ENCODE data around the gene RNF5.
"Not testable (repeated sequence)": the region's sequence is repeated elsewhere in the genome, so short reads cannot be mapped to it uniquely, and the experiment has no call there.

RNF5 gene, protein sequence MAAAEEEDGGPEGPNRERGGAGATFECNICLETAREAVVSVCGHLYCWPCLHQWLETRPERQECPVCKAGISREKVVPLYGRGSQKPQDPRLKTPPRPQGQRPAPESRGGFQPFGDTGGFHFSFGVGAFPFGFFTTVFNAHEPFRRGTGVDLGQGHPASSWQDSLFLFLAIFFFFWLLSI

DNA sequence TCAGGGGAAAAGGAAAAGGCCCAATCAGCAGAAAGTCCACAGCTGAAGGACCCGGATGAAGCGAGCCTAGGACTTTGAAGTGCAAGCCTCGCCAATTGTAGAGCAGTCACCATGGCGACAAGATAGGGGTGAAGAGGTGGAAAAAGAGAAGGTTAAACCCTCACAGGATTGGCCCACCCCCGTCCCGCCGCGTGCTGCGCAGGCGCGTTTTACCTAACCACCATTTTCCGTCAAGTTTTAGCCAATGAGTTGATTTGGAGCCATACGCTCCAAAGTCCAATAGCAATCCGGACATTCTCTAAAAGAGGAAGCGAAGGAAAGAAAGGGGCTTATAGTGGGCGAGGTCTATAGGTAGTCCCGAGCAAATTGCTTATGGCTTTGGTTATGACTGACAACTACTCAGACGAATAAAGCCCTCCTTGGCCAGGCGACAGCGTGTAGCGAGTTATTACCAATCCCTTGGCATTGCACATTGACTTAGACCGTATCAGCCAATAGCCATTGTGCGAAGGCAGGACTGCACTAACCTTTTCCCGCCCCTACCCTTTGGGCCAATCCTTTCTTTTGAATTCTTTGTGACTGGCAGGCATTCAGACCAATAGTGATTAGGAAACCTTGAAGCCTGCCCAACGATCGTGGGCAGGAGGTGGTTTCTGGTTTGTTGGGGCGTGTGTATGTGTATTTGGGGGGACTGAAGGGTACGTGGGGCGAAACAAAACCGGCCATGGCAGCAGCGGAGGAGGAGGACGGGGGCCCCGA is at the start of gene RNF5:
Gene RNF5, plus strand, starts transcription at position 618 of the 759 bp plus-strand sequence. Its CDS starts 107 bp downstream, at position 725.
- in situ Hi-C loops (cut with HindIII; ENCODE audit: low sequenced_read_pairs), result no loop called here

DNA sequence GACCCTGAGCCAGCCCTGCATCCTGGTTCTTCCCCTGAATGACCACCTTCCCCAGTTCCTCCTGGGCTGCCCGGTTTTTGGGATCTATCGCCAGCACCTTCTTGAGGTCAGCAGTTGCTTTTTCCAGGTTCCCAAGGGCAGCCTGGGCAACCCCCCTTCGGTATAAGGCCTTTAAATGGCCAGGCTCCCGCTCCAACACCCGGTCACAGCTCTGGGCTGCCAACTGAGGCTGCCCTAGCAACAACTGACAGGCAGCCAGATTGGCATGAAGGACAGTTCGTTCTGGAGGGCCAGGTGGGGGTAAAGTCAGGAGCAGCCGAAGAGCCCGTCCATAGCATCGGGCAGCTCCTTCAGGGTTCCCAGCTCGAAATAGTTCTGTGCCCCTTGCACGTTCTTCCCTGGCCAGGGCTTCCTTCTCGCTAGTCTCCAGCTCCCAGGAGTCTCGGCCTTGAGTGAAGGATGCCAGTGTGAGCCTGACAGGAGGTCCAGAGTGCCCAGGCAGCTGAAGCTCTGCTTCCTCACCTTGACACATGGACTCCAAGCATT is 49.4 kb upstream of the RNF5 start:
- in situ Hi-C loops (cut with HindIII; ENCODE audit: low sequenced_read_pairs), result no loop called here

DNA sequence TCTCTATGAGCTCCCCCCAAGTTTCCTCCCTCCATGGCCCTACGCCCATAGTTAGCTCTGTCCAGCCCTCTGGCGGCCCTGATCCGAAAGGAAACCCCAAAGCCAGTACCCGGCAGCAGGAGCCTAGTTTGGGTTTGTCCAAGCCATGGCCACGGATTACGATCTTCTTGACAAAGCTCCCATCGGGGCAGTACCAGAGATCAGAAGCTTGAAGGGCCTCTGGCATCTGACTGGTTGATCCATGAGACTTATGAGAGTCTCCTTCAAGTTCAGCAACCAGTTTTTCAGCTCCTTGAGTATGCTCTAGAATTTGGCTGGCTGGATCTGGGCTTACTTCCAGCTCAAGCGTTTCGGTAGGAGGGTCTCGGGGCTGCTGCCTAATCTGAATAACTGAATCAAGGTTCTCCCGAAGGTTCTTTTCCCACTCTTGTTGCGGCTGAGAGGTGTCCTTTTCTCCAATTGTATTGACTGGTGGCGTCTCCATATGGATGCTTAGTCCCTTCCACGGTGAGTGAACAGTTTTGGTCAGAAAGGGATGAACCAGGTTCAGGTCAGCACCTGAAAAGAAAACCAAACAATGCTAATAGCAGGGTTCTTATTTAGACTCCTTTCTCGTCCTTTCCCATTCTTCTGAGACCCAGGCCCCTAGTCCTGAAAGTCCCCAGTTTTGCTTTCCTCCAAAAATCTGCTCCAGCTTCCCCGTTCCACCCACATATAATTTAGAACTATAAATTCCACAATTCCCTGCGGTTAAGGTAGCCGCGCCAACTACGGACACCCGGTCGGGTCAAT is 48.7 kb upstream of the RNF5 start:
- in situ Hi-C loops (cut with HindIII; ENCODE audit: low sequenced_read_pairs), result no loop called here

DNA sequence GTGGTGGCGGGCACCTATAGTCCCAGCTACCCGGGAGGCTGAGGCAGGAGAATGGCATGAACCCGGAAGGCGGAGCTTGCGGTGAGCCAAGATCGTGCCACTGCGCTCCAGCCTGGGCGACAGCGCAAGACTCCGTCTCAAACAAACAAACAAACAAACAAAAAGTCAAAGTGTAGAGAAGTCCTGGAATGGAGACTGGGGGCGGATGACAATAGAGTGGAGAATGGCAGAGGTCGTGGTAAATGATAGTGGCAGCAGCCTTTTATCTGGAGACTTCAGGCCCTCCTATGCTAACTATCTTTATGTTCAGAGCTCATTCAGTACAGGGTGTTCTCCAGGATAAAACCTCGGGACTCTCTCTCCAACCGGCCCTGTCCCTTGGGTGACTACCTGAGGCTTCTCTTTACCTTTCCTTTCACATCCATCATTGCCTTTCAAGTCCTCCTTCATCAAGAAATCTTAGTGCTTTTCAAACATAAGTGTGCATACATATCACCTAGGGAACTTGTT is 46.7 kb upstream of the RNF5 start:
- in situ Hi-C loops (cut with HindIII; ENCODE audit: low sequenced_read_pairs), result no loop called here

DNA sequence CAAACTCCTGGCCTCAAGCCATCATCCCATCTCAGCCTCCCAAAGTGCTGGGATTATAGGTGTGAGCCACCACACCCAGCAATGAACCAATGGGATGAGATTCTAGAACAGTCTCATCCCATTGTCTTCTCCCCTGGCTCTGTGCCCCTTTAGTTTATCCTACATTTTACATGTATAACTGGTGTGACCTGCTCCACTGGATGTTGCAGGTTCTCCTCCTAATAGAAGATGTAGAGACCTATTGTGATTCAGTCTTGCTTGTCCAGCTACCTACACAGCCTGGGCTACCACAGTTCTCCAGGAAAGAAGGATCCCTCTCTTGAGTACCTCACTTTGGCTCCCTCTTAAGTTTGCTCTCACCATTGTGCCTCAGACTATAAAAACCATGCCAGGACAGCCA is 46.1 kb upstream of the RNF5 start:
- in situ Hi-C loops (cut with HindIII; ENCODE audit: low sequenced_read_pairs), result no loop called here

DNA sequence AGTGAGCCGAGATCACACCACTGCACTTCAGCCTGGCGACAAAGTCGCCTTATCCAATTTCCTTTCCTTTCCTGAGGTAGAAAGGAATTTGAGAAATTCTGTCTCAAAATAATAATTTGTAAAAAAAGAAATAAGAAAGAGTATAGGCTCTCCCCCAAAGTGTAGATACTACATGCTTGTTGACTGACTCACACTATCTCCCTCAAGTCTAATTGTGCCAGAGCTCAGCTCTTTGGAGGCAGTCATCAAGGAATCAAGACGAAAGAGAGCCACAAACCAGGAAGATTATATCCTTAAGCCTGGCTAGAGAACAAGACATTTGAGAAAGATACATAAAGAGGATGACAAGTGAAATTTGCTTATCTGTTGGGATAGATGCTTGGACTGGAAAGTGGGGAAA is 44.4 kb upstream of the RNF5 start:
- in situ Hi-C loops (cut with HindIII; ENCODE audit: low sequenced_read_pairs), result no loop called here

DNA sequence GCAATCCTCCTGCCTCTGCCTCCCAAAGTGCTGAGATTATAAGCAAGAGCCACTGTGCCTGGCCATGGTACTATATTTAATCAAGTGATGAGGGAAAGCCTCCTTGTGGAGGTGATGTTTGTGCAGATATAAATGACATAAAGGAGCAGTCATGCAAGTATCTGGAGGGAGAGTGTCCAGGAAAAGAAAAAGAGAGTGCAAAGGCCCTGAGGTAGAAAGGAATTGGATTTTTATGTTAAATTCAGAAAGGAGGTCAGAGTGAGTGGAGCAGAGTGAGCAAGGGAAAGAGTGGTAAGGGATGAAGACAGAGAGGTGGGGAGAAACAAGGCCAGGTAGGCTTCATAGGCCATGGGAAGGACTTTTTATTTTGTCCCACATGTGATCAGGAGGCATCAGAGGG is 40.8 kb upstream of the RNF5 start:
- in situ Hi-C loops (cut with HindIII; ENCODE audit: low sequenced_read_pairs), result no loop called here

DNA sequence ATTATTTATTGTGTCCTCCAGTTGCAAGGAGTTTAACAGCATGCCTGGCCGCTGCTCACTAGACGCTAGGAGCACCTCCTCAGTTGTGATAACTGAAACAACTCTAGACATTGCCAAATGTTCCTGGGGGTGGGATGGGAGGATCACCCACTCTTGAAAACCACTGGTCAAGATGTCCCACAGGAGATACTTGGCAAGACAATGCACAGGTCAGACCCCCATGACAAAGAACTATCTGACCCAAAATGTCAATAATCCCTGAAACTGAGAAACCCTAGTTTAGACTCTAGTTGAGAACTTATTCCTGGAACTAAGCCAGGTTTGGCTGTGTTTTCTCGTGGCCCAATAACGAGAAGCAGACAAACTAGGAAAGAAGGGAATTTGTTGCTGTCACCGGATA is 38.6 kb upstream of the RNF5 start:
- in situ Hi-C loops (cut with HindIII; ENCODE audit: low sequenced_read_pairs), result no loop called here

DNA sequence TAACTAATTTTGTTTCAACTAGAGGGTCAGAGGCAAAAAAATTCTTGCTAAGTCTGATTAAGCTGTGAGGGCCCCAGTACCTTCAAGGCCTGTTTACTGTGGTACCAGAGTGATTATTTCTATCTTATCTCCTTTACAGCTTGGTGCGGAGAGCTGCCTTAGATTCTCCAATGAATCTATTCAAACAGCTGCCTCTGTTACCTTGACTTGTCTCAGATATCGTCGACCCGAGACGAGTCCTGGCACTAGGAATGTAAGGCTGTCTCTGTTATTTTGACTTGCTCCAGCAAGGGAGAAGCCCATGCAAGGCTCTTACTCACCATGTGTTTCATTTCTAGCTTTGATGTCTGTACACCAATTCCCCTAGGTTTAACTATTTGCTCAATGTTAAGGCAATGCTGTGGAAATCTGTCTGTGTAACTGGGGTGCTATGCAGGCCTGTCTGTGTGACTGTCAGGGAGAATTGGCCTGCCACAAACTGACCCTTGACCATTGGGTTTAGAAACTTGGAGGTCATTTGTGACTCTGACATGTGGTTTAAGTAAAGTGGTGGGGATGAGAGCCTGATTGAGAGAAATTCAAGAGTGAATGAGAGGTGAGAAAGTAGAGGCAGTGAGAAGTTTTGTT is 37.7 kb upstream of the RNF5 start:
- in situ Hi-C loops (cut with HindIII; ENCODE audit: low sequenced_read_pairs), result no loop called here

DNA sequence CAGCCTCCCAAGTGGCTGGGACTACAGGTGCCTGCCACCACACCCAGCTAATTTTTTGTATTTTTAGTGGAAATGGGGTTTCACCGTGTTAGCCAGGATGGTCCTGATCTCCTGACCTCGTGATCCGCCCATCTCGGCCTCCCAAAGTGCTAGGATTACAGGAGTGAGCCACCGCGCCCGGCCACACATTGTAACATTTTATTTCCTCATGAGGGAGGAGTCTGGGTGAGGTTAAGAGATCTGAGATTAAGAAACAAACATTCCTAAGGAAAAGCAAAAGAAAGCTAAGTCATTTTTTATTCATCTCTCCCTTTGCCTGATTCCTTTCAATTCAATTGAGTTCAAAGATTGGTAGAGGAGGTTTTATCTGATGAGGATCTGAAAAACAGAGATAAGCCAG is 34.0 kb upstream of the RNF5 start:
- in situ Hi-C loops (cut with HindIII; ENCODE audit: low sequenced_read_pairs), result not testable (repeated sequence)

DNA sequence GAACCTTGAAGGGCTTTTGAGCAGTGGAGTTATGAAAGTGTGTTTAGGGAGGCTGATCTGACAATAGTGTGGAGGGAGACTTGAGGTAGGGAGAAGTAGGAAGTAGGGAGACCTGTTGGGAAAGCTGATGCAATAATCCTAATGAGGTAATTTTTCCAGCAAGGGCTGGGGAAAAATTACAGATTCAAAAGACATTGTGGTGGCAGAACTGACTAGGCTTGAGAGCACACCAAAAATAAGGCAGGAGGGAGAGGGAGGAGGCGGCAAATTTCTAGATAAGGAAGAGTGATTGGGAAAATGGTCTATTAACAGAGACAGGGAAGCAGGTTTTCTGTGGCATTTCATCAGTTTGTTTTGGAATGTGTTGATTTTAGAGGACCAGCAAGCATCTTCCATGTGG is 31.9 kb upstream of the RNF5 start:
- in situ Hi-C loops (cut with HindIII; ENCODE audit: low sequenced_read_pairs), result no loop called here

DNA sequence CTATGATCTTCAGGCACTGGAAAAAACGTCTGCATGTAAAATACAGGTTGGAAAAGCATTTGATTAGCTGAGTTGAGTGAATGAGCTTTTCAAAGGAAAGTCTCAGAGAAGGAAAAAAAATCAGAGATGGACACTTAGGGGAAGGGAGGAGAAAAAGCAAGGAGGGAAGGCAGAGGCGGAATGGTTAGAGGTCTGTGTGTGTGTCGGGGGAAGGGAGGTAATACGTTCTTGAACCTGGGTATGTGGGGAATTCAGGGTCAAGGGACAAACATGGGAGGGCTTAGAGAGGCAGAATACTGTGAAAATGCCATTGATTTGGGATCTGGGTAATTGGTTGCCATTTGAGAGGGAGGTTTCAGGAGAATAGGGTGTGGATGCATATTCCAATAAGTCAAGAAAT is 31.5 kb upstream of the RNF5 start:
- in situ Hi-C loops (cut with HindIII; ENCODE audit: low sequenced_read_pairs), result no loop called here

DNA sequence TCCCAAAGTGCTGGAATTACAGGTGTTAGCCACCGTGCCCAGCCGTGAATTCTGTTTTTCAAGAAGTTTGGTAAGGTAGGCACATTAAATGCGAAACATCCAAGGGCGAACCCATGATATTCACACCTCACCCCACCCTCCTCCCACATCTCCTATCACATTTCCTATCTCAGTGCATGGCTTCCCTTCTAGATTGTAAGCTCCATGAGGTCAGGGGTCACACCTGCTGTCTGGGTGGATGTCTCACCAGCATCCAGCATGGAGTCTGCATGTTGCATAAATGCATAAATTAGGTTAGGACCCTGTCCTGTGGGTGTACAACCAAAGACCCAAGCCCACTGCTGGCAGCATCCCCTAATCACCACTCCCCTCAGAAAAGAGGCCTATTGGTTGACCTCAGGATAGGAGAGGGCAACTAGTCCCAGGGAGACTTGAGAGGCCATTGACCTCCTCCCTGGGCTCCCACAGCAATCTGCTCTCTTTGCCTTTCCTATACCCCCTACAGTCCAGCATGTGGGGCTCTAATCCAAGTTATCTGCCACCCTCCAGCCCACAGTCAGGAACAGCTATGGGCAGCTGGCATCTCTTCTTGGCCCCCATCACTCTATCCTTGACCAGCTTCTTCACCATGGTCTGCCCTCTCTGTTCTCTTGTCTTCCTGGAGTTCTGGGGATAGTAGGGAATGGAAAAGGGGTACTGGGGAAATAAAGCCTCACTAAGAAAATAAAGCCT is 30.6 kb upstream of the RNF5 start:
- in situ Hi-C loops (cut with HindIII; ENCODE audit: low sequenced_read_pairs), result no loop called here

DNA sequence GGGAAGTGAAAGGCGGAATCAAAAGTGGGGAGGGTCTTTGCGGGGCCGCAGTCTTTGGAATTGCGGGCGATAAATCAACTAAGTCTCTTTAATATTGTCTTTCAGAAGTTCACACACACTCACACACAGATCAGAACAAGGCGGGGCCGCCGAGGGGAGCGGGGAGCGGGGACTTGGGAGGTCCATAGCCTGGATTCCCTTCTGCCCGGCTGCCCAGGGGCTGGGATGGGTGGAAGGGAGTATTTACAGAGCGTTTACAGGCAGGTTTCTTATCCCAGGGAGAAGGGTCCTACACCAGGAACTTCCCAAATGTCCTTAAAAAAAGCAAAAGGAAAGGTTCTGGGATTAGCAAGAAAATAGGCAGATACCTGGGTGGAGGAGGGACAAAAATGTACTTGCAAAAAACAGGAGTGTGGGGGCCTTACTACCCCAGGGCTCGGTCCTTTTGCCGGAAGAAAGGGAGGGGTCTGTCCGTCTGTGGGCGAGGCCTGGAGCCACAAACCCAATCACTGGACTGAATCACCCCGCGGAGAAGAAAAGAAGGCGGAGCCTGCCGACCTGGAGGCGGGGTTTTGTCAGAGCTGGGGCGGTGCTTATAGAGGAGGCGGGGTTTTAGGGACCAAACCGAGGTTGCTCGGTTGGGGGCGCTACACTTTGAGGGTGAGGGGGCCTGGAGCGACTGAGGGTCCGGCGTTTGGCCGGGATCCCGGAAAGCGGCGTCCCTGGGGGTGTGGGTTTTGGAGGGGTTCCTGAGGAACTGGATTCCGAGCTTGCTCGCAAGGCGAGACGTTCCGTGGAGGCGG is 29.7 kb upstream of the RNF5 start:
- in situ Hi-C loops (cut with HindIII; ENCODE audit: low sequenced_read_pairs), result no loop called here

DNA sequence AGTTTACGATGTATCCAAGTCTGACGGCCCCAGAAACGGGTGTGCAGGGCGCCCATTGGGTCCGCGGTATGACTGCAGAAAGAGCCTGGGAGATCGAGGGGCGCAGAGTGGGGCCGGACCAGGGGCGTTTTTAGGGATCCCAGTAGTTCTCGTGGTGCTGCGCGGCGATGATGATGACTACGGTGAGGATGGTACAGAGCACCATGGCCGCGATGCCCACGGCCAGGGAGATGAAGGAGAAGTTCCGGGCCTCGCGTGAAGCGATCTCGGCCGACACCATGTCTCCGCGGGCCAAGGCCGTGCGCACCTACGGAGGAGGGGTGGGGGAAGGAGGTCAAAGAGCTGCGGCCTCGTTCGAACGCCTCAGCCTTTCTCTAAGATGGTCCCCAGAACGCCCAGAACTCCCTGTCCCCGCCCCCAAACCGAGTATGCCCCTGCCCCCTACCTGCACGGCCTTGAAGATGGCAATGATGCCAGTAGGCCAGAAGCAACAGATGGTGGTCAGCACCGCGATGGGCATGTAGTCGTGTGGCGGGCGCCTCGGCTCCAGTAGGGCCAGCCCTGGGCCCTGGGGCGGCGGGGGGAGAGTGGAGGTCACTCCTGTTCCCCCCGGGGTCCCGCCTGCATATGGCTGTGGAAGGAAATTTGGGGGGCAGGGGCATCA is 29.0 kb upstream of the RNF5 start:
- in situ Hi-C loops (cut with HindIII; ENCODE audit: low sequenced_read_pairs), result no loop called here

DNA sequence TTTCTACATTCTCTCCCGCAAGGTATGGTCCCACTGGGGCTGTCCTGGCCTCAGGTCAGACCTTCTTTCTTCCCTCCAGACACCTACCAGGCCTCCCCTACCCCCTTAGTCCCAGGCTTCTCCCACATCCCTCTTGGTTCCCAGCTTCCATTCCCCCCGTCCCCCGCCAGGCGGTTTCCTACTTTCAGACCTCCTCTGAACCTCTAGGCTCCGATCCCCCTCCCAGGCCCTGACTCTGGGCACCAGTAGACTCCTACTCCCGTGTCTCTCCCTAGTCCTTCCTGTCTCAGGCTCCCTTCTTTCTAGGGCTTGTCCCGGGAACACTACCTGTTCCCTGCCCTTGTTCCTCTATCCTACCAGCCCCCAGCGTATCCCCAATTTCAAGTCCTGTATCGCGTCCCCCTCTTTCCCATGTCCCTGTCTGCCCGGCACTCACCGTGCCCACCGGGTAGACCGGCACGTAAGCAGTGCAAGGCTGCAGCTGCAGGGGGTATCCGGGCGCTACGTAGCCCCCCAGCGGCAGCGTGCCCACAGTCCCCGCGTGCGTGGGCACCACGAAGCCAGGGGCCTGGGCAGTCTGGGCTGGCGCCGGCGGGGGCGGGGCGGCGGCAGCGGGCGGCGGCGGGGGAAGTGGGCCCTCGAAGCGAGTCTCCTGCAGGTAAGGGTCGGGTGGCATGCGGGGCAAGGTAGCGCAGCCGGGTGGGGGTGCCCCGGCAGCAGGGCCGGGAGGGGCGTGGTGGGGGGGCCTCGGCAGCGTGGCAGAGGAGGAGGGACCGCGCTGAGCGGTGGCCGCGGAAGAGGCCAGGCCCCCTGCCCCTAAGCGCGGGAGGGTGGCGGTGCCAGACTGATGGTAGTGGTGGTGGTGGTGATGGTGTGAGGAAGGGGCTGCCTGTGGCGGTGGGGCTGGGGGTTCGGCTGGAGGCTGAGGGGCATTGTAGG is 28.0 kb upstream of the RNF5 start:
- in situ Hi-C loops (cut with HindIII; ENCODE audit: low sequenced_read_pairs), result no loop called here

DNA sequence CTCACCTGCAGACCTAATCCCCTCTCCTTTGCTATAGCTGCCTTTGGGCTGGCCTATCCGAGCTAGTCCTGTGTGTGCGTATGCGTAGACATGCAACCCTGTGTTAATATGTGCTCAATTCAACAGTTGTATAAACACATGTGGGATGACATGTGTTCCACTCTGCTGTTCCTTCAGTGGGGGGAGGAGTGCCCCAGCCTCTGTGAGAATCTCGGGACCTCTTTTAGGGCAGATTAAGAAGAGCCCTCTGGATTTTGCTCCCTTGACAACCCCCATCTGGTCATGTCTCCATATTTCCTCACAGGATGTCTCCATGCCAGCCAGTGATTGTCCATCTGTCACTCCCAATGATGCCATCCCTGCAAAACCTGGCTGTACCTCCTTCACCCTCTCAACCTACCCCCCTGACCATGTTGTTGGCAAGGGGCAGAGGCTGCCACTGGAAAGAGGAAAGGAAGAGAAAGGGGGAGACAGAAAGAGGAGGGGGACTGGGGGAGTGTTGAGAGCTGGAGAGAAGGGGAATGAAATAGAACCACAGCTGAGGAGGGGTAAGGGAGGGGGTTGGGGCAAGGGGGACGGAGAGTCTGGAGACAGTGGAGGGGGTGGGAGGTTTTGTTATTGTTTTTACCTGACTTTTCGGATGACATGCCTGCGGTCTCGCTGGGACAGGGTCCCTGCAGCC is 26.9 kb upstream of the RNF5 start:
- in situ Hi-C loops (cut with HindIII; ENCODE audit: low sequenced_read_pairs), result no loop called here

Measured in DLD1 (cell line).